Mammary epithelial cell (primary cell): Measurements from ENCODE around the gene CNTN5.

Experiments
- EZH2 ChIP-seq: IDR thresholded peaks from 2 replicates; pipeline ENCODE4 v1.6.1; 2012; ENCODE audit warnings: low read length, inconsistent platforms, borderline replicate concordance
- TF ChIP-seq, protein P1 (sequence below), 2 donors: IDR thresholded peaks in 1 of 2; conservative IDR thresholded peaks in 1 of 2; 2 replicates each; pipeline ENCODE4 v1.5.1; 2011 to 2012; ENCODE audit warnings: inconsistent platforms in 2 of 2, low read length in 2 of 2, mild to moderate bottlenecking in 2 of 2, control low read depth in 1 of 2, low read depth in 1 of 2; ENCODE audit not compliant: insufficient read depth in 1 of 2; ENCODE audit errors: extremely low read depth in 1 of 2

DNA sequence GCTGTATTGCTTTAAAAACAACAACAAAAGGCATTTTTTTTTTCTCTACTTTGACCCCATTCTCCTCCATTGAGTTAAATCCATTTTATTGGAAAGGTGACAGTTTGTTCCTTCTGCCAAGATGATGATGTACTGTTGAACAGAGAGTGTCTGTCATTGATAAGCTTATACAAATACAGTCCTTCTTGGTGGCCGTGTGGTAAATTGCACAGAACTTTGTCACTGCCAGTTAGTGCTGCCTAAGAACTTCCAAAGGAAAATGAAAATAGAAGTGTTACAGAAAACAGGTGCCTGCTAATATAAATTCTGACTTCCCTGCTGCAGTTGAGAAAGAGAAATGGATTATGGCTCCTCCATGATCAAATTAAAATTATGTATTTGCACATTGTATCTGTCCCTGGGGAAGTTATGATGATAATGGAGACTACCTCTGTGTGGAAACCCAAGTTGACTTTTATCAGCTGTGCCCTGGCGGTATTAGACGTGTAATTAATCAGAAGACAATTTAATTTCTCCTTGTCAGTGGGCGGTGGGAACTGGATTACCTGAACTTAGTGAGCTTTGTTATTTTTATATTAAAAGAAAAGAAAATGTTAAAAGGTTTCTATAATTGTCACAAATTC is 546.7 kb downstream of the CNTN5 start:
- TF ChIP-seq, protein P1, sequence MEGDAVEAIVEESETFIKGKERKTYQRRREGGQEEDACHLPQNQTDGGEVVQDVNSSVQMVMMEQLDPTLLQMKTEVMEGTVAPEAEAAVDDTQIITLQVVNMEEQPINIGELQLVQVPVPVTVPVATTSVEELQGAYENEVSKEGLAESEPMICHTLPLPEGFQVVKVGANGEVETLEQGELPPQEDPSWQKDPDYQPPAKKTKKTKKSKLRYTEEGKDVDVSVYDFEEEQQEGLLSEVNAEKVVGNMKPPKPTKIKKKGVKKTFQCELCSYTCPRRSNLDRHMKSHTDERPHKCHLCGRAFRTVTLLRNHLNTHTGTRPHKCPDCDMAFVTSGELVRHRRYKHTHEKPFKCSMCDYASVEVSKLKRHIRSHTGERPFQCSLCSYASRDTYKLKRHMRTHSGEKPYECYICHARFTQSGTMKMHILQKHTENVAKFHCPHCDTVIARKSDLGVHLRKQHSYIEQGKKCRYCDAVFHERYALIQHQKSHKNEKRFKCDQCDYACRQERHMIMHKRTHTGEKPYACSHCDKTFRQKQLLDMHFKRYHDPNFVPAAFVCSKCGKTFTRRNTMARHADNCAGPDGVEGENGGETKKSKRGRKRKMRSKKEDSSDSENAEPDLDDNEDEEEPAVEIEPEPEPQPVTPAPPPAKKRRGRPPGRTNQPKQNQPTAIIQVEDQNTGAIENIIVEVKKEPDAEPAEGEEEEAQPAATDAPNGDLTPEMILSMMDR (conservative IDR thresholded peaks at IDR 0.05 in 1 of 2, IDR thresholded peaks at IDR 0.05 in 1 of 2; ENCODE audit: extremely low read depth in 1 of 2, insufficient read depth in 1 of 2, low read depth in 1 of 2, low read length in 2 of 2) = no peak
- TF ChIP-seq EZH2 = no peak
